HEK293 (cell line): ENCODE results near the gene ATF2.

Experiments used
- ZNF10 ChIP-seq: fragments of 450-650 bp; formaldehyde crosslinking; IDR thresholded peaks from 2 replicates; pipeline ENCODE4 v1.5.1; 2017; ENCODE audit warnings: missing biosample characterization, missing genetic modification characterization
- ZNF175 ChIP-seq: fragments of 450-650 bp; formaldehyde crosslinking; IDR thresholded peaks from 2 replicates; pipeline ENCODE4 v1.5.1; 2016; ENCODE audit warnings: missing biosample characterization, missing genetic modification characterization
- ZNF654 ChIP-seq: fragments of 450-650 bp; formaldehyde crosslinking; IDR thresholded peaks from 2 replicates; pipeline ENCODE4 v1.5.1; 2016; ENCODE audit warnings: low read depth, missing biosample characterization, missing genetic modification characterization

- TF ChIP-seq ZNF654 (tag by site-specific recombination) = peak; percentile 52
- no peak for TF ChIP-seq ZNF175
- no peak for TF ChIP-seq ZNF10 (tag by site-specific recombination)
These were observed 131.4 kb downstream of the ATF2 start for GRCh38 chr2:175036582-175037018.
